Hematopoietic multipotent progenitor cell (in vitro differentiated cells): ENCODE data around the gene HMCN1. TPM values are rescaled to one million over a fixed set of nuclear protein-coding genes. Genes with fewer than 3 reads are reported as not detected.

Experiments
- DNase-seq, 3 donors: peaks; one replicate each; pipeline ENCODE4 v3.0.0-alpha.2; 2011 to 2015; ENCODE audit warnings: low read depth in 2 of 3, low spot score in 2 of 3
- total RNA-seq: library from RNA; depleted of rRNA; stranded (reverse); fragments of >200 nt; gene quantifications from one replicate; pipeline ENCODE4 v1.2.3, GENCODE V29; 2012

The HMCN1 gene
- total RNA-seq, 1 donor: under 0.01 TPM

- DNase-seq: no peak
Measured at GRCh38 chr1:186063091-186063657, 329.0 kb downstream of the HMCN1 start.

- DNase-seq: peak in 1 of 3 donors; percentile 1
Measured at GRCh38 chr1:186066411-186066810, 332.2 kb downstream of the HMCN1 start.

- DNase-seq: no peak
Measured at GRCh38 chr1:186073697-186074096, 339.5 kb downstream of the HMCN1 start.

GRCh38 chr1:186076006-186076405 lies 341.8 kb downstream of the HMCN1 start:
- DNase-seq: no peak

GRCh38 chr1:186078245-186078644 lies 344.1 kb downstream of the HMCN1 start:
- DNase-seq: no peak

- DNase-seq: no peak
Measured at GRCh38 chr1:186079084-186079684, 345.0 kb downstream of the HMCN1 start.

GRCh38 chr1:186082235-186082937 lies 348.2 kb downstream of the HMCN1 start:
- peak in 2 of 3 donors; percentile 68 to 84 for DNase-seq

- no peak for DNase-seq
Measured at GRCh38 chr1:186086583-186086982, 352.4 kb downstream of the HMCN1 start.

GRCh38 chr1:186089940-186090339 lies 355.7 kb downstream of the HMCN1 start:
- DNase-seq: no peak

GRCh38 chr1:186091222-186091720 lies 357.1 kb downstream of the HMCN1 start:
- DNase-seq: no peak

- DNase-seq: no peak
Measured at GRCh38 chr1:186093437-186093836, 359.2 kb downstream of the HMCN1 start.

- no peak for DNase-seq
Measured at GRCh38 chr1:186094172-186094571, 360.0 kb downstream of the HMCN1 start.

GRCh38 chr1:186099336-186100104 lies 365.3 kb downstream of the HMCN1 start:
- no peak for DNase-seq

- DNase-seq: no peak
Measured at GRCh38 chr1:186102107-186102506, 367.9 kb downstream of the HMCN1 start.

GRCh38 chr1:186102547-186103148 lies 368.5 kb downstream of the HMCN1 start:
- peak in 2 of 3 donors; percentile 3 to 44 for DNase-seq

GRCh38 chr1:186104459-186104858 lies 370.3 kb downstream of the HMCN1 start:
- no peak for DNase-seq

GRCh38 chr1:186112280-186112679 lies 378.1 kb downstream of the HMCN1 start:
- DNase-seq: no peak

- no peak for DNase-seq
Measured at GRCh38 chr1:186113461-186113860, 379.3 kb downstream of the HMCN1 start.

GRCh38 chr1:186118724-186119123 lies 384.5 kb downstream of the HMCN1 start:
- DNase-seq: no peak

GRCh38 chr1:186122837-186123236 lies 388.6 kb downstream of the HMCN1 start:
- no peak for DNase-seq

GRCh38 chr1:186125035-186125434 lies 390.8 kb downstream of the HMCN1 start:
- DNase-seq: no peak
